HG03060 (cell line): ENCODE measurements around the gene DNAI1.

Experiments
- ATAC-seq: cut with Tn5 transposase; IDR thresholded peaks from one replicate; pipeline ENCODE4 v1.9.1; 2021; ENCODE audit warnings: low read depth, moderate number of reproducible peaks; ENCODE audit not compliant: unreplicated experiment

The DNAI1 gene

GRCh38 chr9:34485822-34486221, 27.2 kb downstream of the DNAI1 start:
- ATAC-seq = no peak

GRCh38 chr9:34486572-34486971, 28.0 kb downstream of the DNAI1 start:
- ATAC-seq = no peak

- no peak for ATAC-seq
Measured at GRCh38 chr9:34490360-34490759, 31.8 kb downstream of the DNAI1 start.

GRCh38 chr9:34490760-34491159, 32.2 kb downstream of the DNAI1 start:
- no peak for ATAC-seq

DNA sequence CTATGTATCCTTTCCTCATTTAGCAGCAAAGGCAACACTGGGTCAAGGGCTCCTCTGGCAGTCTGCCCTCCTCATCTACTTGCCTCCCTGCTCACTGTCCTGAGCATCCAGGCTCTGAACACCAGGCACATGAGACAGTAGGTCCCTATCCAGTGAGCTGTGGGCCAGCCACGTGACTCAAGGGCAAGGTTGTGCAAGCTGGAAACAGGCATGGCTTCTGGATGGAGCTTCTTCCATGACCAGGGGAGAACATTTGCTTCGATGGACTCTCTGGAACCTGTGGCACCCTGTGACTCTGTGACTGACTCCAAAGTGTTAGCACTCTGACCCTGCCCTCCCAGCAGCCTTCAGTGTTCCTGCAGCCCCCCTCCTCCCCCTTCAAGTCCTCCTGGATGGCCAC, 33.0 kb downstream of the DNAI1 start:
- ATAC-seq = no peak

DNA sequence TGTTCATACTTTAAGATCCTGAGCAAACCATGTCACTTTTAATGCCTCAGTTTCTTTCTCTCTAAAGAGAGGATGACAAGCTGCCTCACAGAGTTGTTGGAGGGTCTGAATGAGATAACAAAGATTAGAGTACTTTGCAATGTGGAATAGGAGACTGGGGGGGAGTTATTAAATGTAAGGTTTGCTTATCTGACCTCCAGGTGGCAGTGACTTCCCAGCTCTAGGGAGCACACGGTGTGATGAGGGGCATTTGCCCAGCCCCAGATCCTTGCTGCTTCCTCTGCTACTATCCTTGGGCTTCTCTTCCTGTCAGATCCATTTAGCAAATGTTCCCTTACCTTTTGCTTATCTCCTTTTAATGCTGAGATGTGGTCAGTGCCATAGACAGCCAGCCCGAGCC, 33.4 kb downstream of the DNAI1 start:
- no peak for ATAC-seq

DNA sequence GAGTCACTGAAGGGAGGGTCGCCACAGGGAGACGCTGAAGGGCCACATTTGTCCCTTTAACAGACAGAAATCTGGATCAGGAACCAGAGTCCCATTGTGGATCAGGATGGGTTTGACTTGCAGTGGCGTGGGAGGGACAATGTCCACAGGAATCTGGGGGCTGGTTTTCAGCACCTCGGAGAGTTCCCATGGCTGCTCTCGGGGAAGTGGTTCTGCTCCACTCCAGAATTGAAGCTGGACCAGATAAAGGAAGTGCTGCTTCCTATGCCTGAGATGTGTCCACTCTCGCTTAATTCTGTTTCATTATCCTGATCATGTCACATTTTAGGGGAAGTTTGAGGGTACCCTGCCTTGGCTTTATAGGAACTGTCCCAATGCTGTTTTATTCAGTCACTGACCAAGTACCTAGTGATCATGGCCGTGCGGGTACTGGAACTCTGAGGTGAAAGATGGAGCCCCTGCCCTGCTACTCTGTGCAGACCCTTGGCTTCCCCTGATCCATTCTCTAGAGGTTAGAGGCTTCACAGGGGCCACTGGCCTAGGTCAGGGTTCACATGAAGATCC, 35.4 kb downstream of the DNAI1 start:
- no peak for ATAC-seq

- no peak for ATAC-seq
Measured at GRCh38 chr9:34496149-34496712, 37.6 kb downstream of the DNAI1 start.

DNA sequence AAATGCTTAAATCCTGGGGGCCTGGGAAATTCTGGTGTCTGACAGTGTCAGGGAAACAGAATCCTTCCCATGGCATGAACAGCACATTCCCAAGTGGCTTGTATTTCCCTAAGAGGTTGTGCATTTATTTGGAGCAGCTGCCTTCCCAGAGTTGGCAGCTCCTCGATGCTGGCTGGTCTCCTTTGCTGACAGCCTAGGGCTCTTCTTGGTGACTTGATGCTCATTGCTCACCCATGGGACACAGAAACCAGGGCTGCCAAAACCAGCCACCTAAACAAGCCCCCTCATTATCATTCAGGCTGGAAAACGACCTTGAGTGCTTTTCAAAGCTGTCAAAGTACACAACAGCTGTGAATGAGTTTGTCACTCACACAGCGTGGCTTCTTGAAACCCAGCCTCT, 39.9 kb downstream of the DNAI1 start:
- ATAC-seq = no peak

- no peak for ATAC-seq
Measured at GRCh38 chr9:34499076-34499475, 40.5 kb downstream of the DNAI1 start.

GRCh38 chr9:34500623-34501267, 42.1 kb downstream of the DNAI1 start:
- ATAC-seq = no peak

DNA sequence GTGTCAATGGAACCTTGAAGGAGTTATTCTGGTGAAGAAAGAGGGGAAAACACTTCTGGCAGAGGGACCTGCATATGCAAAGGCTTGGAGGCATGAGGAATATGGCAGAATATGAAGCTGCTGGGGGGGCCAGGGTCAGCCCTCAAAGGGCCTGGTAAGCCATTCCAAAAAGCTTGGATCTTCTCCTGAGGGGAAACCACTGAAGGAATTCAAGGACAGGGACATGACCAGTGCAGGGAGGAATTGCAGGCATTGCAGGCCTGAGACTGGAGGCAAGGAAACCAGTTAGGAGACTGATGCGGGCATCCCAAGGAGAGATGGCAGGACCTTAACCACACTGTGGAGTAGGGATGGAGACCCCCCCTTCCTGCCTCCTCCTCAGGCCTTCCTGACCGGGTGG, 42.8 kb downstream of the DNAI1 start:
- ATAC-seq = no peak

- no peak for ATAC-seq
Measured at GRCh38 chr9:34501889-34502425, 43.4 kb downstream of the DNAI1 start.

DNA sequence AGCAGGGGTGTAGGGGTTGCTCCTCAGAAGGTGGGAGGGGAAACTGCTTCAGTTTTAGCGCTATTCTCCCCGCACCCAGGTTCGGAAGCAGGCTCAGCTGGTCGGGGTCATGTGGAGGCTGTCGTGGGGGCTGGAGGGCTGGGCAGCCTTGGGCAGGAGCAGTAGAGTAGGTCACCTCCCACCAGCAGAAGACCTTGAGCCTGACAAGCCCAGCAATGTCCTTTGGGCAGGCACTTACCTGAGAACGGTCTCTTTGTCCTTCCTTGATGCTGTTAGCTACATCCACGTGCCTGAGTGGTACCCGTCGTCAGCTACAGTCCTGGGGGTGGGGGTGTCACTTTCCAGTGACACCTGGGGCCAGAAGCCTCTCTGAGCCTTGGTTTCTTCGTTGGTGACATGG, 43.9 kb downstream of the DNAI1 start:
- no peak for ATAC-seq

GRCh38 chr9:34502891-34503290, 44.3 kb downstream of the DNAI1 start:
- ATAC-seq = no peak

- no peak for ATAC-seq
Measured at GRCh38 chr9:34503406-34503805, 44.8 kb downstream of the DNAI1 start.

- ATAC-seq = no peak
Measured at GRCh38 chr9:34505370-34506120, 46.9 kb downstream of the DNAI1 start.

DNA sequence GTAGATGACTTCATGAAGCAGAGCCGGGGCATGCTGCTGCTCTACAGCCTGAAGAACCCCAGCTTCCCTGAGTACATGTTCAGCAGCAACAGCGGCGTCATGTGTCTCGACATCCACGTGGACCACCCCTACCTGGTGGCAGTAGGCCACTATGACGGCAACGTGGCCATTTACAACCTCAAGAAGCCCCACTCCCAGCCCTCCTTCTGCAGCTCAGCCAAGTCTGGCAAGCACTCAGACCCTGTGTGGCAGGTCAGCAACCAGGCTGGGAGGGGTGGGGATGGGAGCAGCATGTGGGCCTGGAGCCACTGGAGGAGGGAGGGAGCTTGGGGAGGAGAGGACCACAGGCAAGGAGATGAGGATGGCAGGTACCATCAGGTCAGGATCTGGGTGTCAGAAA, 48.0 kb downstream of the DNAI1 start:
- no peak for ATAC-seq

DNA sequence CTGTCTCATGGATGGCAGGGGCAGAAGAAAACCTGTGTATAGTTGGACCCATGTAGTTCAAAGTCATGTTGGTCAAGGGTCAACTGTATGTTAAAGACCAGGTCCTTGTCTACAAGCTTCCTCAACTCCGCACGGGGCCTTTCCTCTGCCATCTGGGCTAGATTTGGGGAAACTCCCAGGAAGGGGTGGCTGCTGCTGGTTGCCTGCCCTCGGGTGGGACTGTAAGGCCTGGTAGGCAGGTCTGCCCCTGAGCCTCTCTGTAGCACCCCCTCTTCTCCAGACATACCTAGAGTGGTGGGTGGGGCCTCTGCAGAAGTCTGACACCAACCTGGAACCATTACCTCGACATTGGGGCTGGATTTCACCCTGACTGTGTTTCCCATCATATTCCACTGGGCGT, 49.0 kb downstream of the DNAI1 start:
- ATAC-seq = no peak

- ATAC-seq = no peak
Measured at GRCh38 chr9:34507966-34508365, 49.4 kb downstream of the DNAI1 start.

DNA sequence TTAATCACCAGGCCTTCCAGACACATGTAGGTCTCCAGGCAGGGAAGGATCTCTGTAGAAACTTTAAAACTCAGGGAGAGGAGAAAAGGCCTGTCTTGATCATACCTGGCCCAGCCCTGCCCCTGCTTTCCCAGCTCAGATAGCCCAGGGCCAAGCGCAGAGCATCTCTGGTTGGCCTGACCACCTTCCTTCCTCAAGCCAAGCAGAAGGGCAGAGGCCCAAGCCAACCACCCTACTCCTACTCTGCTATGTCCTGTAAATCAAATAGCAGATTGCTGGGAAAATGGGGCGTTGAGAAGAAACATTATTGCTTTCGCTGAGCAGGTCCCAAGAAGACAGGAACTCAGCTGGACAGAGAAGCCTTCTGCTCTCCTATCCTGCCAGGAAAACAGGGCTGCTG, 49.9 kb downstream of the DNAI1 start:
- no peak for ATAC-seq
